DOHH2 (cell line): Measurements from ENCODE around the gene KCNJ6.

ENCODE experiments used
- EZH2phosphoT487 ChIP-seq: fragments of 200-600 bp; sonication (generic); IDR thresholded peaks from 2 replicates; pipeline ENCODE4 v1.6.1; 2017; ENCODE audit warnings: borderline replicate concordance, mild to moderate bottlenecking, antibody characterized with exemption, low read length, moderate library complexity, mixed read lengths
- TF ChIP-seq, protein P1 (sequence below): fragments of 200-600 bp; sonication (generic); IDR thresholded peaks from one replicate; pipeline ENCODE4 v1.5.1; 2014; ENCODE audit warnings: antibody characterized with exemption, mild to moderate bottlenecking, low read depth, low read length; ENCODE audit not compliant: poor library complexity, severe bottlenecking

DNA sequence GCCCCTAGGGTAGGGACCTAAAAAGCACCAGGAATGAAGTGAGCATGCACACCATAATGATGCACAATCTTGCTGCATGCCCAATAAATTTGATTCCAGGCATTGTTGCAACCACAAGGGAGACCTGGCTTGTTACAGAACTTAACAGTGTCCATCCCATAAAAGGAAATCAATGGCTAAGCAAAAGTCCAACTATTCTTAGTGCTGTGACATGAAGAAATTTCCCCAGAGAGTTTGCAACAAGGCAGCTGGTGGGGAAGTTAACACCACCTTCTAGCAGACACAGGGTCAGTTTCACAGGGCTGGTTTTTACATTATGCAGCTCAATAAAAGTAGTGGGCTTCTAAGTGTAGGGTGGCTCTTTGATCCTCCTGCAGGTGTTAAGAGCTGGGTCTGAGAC, 221.1 kb downstream of the KCNJ6 start:
- TF ChIP-seq, protein P1, sequence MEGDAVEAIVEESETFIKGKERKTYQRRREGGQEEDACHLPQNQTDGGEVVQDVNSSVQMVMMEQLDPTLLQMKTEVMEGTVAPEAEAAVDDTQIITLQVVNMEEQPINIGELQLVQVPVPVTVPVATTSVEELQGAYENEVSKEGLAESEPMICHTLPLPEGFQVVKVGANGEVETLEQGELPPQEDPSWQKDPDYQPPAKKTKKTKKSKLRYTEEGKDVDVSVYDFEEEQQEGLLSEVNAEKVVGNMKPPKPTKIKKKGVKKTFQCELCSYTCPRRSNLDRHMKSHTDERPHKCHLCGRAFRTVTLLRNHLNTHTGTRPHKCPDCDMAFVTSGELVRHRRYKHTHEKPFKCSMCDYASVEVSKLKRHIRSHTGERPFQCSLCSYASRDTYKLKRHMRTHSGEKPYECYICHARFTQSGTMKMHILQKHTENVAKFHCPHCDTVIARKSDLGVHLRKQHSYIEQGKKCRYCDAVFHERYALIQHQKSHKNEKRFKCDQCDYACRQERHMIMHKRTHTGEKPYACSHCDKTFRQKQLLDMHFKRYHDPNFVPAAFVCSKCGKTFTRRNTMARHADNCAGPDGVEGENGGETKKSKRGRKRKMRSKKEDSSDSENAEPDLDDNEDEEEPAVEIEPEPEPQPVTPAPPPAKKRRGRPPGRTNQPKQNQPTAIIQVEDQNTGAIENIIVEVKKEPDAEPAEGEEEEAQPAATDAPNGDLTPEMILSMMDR = no peak
- TF ChIP-seq EZH2phosphoT487 = no peak
